Dedifferentiated amniotic fluid mesenchymal stem cell (primary cell): ENCODE results near the gene KPNA4.

Experiments
- DNase-seq: peaks from one replicate; pipeline ENCODE4 v3.0.0-alpha.2; 2016; ENCODE audit errors: extremely low spot score

The KPNA4 gene

GRCh38 chr3:160498202-160498601, 67.2 kb downstream of the KPNA4 start:
- DNase-seq = no peak

- no peak for DNase-seq
These were observed 75.2 kb downstream of the KPNA4 start for GRCh38 chr3:160490166-160490565.

- DNase-seq = peak; percentile 58
These were observed 78.9 kb downstream of the KPNA4 start for GRCh38 chr3:160486459-160486869.

GRCh38 chr3:160482796-160483195, 82.6 kb downstream of the KPNA4 start:
- no peak for DNase-seq

GRCh38 chr3:160481856-160482255, 83.5 kb downstream of the KPNA4 start:
- no peak for DNase-seq

- no peak for DNase-seq
These were observed 84.4 kb downstream of the KPNA4 start for GRCh38 chr3:160480931-160481330.

GRCh38 chr3:160479376-160479775, 86.0 kb downstream of the KPNA4 start:
- DNase-seq = no peak

GRCh38 chr3:160478338-160478737, 87.0 kb downstream of the KPNA4 start:
- peak; percentile 17 for DNase-seq

GRCh38 chr3:160477750-160478149, 87.6 kb downstream of the KPNA4 start:
- no peak for DNase-seq

- DNase-seq = no peak
These were observed 89.5 kb downstream of the KPNA4 start for GRCh38 chr3:160475884-160476283.

- DNase-seq = no peak
These were observed 90.2 kb downstream of the KPNA4 start for GRCh38 chr3:160475153-160475552.

- peak; percentile 19 for DNase-seq
These were observed 90.9 kb downstream of the KPNA4 start for GRCh38 chr3:160474416-160474838.

GRCh38 chr3:160473978-160474377, 91.4 kb downstream of the KPNA4 start:
- peak; percentile 80 for DNase-seq

GRCh38 chr3:160473221-160473620, 92.2 kb downstream of the KPNA4 start:
- no peak for DNase-seq

GRCh38 chr3:160472344-160472743, 93.0 kb downstream of the KPNA4 start:
- no peak for DNase-seq

- DNase-seq = no peak
These were observed 93.5 kb downstream of the KPNA4 start for GRCh38 chr3:160471892-160472291.

GRCh38 chr3:160470181-160470580, 95.2 kb downstream of the KPNA4 start:
- no peak for DNase-seq

GRCh38 chr3:160464971-160465370, 100.4 kb downstream of the KPNA4 start:
- DNase-seq = no peak

- DNase-seq = no peak
These were observed 101.0 kb downstream of the KPNA4 start for GRCh38 chr3:160464321-160464720.

GRCh38 chr3:160460033-160460432, 105.3 kb downstream of the KPNA4 start:
- no peak for DNase-seq

GRCh38 chr3:160459450-160459970, 105.9 kb downstream of the KPNA4 start:
- DNase-seq = no peak

GRCh38 chr3:160458151-160458550, 107.2 kb downstream of the KPNA4 start:
- DNase-seq = no peak

GRCh38 chr3:160455846-160456245, 109.5 kb downstream of the KPNA4 start:
- no peak for DNase-seq

- no peak for DNase-seq
These were observed 110.4 kb downstream of the KPNA4 start for GRCh38 chr3:160454995-160455394.
